SKM-1 treated with dmso at 0.1 percent for 144 hours (cell line): ENCODE results near the gene UNC45A.

Experiments used
- DNase-seq: peaks from one replicate; lab custom pipeline; 2025; ENCODE audit not compliant: unreplicated experiment; lab: John Stamatoyannopoulos, UW

UNC45A gene

DNA sequence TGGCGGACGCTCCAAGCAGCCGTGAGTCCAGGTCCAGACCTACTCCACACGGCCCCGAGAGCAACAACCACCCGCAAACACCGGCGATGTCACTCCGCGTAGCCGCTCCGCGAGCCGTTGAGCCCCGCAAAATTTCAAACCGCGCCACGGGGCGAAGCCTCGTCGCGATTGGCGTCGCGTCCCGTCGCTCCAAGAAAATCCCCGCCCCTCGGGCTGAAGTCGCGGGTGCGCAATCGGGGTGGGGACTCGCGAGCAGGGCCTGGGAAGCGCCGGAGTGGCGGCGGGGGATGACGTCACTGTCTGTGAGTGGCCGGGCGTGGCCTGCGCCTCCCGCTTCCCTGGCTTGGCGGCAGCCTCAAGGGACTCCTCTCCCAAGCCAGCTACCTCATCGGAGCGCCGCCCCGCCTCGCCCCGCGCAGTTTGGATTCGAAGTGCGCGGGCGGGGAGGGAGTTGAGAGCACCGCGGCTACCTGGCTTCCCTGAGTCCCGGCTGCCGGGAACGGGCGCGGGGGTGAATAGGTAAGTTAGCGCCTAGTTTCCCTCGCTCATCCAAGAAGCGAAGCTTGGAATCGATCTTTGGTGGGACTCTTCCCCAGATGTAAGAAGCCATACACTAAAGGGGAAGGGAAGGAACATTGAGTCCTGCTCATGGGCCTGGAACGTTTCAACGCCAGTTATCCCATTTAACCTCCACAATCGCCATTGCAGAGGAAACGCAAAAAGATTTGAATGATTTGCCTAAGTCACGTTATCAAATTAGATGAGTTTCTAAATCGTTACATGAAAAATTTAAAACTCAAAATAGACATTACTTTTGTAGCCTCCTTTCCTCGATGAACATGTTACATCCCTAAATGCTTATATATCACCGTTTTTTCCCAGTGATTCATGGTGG, 59.6 kb downstream of the UNC45A start, which contains the start of gene PRC1:
Gene PRC1, minus strand, starts transcription at position 119 of the 895 bp plus-strand sequence. Its CDS starts 118 bp downstream, at position 1.
- DNase-seq, result peak; percentile 95

DNA sequence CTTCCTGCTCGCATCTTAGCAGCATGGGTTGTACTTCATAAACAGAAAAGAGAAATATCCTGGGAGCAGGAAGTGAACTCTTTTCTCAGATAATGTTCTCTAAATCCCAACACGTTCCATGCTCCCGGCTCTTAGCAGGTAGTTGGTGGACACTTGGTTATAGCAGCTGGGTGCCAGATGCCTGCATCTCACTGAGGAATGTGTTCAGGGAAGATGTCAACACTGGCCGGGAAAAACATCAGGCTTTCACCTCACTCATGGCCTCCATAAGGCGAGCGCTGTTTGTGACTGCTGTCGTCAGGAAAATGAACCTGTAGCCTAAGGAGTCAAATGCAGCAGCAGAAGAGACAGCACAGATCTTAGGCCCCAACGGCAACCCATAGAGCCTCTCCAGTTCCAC, 63.7 kb downstream of the UNC45A start:
- no peak for DNase-seq

DNA sequence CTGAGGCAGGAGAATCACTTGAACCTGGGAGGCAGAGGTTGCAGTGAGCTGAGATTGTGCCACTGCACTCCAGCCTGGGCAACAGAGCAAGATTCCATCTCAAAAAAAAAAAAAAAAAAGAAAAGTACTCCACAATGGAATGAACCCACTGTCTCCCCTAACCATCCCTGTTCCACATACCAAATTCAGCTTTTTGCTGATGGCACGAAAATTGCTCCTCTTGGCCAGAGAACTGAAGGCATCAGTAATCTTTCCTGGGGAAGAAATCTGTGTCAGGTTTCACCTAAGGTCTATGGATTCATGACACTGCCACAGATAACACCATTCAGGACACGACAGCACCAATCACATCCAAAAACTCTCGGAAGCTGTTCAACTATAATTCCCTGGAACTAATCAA, 66.1 kb downstream of the UNC45A start:
- DNase-seq, result no peak
